Epidermal melanocyte (primary cell): ENCODE data around the gene SDK1.

Experiments
- DNase-seq: peaks from one replicate; pipeline ENCODE4 v3.0.0; 2011; ENCODE audit warnings: low spot score; ENCODE audit not compliant: insufficient read length

The SDK1 gene

DNA sequence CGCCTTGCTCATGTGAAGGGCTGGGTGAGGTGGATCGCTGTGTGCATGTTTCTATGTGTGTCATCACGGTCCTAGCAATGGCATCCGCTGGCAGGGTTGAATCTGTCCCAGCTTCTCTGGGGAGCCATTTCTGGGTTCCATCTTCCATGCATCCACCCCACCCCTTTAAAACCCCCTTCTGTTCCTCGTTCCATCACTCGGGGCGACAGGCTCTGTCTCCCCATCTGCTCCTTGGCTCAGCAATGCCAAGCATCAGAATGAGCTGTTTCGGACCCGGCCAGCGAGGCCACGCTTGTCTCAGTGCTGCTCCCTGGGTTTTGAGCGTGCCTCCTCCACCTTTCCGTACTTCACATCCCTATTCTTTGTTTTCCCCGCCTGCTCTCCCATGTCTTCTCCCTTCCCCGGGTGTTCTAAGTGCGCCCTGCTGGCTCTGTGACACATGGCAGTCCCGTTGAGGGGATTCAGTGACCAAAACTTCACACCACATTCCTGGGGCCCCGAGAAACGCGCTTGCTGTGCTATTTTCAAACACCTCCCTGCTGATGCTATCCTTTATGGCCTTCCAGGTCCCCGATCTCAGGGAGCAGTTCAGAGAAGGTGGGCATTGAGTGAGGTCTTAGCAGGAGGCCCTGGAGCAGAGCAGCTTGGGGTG lies 827.0 kb downstream of the SDK1 start:
- DNase-seq: no peak

DNA sequence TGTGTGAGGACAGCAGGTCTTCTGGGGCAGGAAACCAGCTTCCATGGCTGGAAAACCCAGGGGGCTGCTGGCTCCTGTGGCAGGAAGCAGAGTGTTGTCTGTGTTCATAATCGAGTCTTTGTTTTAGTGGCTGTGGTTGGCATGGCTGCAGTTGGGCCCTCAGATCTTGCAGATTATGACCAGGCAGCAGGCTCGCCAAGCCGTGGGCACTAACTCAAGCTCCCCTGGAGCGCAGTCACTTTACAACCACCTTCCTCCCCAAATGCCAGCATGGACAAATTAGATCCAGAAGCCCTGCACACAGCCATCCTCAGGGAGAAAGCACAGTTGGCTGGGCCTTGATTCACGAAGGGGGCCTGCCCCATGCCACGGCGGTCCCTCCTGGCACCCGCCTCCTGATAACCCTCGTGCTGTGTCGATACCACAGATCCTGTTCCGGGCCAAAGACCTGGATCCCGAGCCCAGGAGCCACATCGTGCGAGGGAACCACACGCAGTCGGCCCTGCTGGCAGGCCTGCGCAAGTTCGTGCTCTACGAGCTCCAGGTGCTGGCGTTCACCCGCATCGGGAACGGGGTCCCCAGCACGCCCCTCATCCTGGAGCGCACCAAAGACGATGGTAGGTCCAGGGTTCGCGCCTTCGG lies 828.5 kb downstream of the SDK1 start:
- peak; percentile 68 for DNase-seq

DNA sequence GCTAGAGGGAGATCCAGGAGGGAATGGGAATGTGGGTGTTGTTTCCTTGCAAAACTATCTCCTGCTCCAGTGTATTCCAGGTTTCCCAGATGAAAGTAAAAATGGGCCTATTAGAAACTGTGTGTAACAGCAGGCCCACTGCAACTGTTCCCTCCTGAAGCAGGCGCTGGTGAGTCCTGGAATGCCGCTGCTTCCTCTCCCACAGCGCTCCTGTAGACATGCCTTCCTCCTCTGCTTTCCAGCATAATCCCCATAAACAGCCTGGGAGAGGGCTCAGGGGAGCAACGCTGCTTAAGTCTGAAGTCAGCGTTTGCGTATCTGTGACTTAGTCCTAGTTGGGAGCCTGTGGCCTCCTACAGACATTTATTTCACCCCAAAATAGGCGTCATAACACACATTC lies 830.0 kb downstream of the SDK1 start:
- no peak for DNase-seq

DNA sequence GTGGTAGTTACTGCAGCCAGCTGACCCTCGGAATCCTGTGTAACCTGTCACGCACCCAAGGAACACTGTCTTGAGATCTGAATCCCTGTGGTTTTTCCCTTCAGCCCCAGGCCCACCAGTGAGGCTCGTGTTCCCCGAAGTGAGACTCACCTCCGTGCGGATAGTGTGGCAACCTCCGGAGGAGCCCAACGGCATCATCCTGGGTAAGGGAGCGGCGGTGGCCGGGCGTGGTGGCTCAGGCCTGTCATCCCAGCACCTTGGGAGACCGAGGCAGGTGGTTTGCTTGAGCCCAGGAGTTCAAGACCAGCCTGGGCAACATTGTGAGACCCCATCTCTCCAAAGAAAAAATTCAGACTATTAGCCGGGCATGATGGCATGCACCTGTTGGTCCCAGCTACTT lies 831.2 kb downstream of the SDK1 start:
- DNase-seq: no peak

DNA sequence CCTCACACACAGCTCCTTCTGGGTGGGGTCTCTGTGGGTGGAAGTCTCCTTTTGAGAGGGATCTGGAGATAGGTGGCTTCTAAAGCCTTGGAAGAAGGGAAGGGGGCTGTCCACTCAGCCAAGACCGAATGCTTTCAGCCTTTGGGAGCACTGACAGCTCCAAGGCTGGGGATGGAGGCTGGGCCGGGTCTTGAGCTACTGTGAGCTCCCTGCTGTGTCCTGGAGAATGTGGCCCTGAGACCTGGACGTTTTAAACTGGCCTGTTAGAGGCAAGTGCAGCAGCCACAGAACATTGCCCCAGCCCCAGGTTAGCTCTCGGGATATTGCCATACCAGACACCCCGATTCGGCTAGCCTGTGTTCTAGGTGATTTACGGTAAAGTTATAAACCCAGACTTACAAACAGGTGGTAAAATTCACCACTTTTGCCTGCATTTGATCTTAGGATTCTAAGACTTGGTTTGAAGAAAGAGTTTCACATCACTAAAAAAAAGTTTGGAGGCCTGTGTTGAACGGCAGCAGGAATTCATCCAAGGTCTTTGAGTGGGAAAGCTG lies 832.5 kb downstream of the SDK1 start:
- no peak for DNase-seq

DNA sequence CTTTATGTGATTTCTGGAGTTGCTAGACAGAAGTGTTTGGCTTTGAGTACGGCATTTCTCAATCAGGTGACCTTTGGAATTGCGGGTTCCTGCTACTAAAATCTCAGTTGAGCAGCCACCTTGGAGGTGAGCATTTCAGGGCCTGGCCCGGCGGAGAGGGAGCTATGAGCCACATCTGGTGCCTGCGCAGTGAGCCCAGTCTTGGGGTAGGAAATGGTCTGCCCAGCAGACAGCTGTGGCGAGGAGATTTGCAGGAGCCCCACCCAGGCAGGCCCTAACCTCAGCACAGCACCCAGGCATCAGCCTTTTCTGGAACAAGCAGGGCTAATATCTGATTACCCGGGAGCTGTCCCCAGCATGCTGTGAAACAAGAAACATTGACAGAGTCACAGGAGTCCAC lies 833.2 kb downstream of the SDK1 start:
- no peak for DNase-seq

DNA sequence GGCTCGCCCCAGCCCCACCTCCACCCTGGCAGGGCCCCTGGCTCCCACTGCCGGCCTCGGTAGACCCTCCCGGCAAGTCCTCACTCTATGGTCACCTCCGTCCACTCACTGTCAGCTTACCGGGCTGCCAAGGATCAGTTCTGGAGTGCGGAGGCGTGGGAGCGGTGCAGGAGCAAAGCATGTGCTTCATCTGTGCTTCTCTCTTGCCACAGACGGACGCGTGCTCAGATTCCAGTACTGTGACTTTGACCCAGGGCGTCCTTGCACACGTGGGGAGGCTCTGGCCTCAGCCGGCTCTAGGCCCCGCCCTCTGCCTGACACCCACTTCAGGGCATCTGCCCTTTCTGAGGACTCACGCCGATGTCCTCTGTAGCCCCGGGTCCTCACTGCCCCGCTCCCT lies 833.6 kb downstream of the SDK1 start:
- no peak for DNase-seq

DNA sequence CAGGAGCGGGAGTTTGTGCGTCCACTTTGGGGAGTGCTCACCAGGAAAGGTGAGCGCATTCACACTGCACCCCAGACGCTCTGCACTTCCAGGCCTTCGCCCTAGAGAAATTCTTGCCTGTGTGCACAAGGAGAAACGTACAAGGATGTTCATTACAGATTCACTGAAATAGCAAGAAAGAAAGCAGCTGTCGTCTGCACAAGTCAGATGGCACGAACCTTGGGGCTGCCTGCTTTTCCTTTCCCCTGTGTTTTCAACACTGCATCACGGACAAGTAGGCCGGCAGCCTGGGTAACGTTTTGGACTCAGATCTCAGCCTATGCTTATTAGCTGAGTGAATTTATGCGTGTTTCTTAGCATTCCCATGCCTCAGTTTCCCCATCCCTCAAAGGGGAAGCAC lies 834.2 kb downstream of the SDK1 start:
- DNase-seq: no peak

DNA sequence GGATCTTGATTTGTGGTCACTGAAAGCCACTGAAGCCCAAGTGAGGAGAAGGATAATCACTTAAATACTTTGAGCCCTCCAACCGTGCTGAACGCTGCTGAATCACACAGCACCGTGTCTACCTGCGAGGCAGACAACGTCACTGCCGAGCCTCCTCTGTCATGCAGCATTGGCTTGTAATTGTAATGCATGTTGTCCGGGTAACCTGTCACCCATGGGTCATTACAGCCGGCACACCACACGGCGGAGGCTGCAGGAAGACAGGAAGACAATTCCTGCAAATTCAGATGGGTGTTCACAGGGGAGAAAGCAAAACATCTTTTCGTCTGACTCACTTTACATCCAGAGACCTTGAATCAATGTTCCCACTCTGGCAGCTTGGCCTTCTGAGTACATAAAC lies 835.0 kb downstream of the SDK1 start:
- no peak for DNase-seq

DNA sequence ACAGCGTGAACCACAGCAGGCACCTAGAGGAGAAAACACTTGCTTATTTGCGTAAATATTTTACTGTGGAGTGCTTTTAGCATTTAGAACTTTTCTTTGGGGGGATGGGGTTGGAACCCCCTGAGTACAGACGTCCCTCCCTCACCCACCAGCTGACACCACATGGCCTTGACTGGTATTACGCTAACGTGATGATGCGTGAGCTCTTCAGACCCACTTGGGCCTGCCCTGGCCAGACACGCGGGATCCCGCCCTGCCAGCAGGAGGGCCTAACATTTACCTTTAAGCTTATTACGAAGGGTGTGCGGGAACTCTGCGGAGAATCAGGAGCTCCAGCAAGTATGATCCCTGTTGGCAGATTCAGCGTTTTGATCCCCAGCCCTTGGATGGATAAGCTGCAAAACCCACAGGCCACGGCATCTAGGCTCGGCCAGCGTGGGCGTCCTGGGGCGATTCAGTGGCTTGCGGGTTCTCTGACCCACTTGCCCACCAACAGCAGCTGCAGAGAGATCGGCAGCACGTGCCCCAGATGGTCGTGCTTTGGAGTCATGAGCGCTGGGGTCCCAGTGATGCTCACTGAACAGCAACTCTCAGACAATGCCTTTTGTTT lies 835.6 kb downstream of the SDK1 start:
- DNase-seq: no peak

DNA sequence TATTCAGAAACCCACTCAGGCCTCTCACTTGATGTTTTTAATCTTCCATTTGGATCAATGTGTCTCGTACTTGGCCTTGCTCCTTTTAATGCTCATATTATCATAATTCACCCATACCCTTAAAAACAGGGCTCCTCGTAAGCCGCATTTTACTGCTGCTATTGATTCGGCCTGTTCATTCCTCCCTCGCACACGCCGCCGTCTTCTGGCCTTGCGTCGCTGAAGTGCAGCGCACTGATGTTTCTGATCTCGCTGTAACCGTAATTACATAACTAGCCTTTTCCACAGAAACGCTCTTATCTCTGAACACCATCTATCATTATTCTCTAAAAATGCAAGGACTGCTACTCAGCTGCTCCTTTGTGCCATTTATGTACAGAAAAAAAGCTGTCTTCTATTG lies 836.5 kb downstream of the SDK1 start:
- DNase-seq: no peak

DNA sequence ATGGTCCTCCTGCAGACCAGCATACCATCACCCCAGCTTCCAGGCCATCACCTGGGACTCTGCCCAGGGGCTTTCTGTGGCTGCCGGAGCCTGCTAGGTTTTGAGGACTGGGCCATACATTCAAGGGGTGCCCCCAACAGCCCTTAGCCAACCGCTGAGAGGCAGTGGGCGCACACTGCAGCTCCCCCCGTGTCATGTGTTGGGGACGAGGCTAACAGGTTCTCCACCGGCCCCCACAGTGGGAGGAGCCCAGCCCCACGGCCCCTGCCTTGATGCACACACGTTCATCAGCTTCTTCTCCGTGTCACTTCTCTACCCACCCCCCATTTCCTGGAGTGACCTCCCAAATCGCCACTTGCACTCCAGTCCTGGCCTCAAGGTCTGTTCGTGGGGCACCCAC lies 837.8 kb downstream of the SDK1 start:
- no peak for DNase-seq

DNA sequence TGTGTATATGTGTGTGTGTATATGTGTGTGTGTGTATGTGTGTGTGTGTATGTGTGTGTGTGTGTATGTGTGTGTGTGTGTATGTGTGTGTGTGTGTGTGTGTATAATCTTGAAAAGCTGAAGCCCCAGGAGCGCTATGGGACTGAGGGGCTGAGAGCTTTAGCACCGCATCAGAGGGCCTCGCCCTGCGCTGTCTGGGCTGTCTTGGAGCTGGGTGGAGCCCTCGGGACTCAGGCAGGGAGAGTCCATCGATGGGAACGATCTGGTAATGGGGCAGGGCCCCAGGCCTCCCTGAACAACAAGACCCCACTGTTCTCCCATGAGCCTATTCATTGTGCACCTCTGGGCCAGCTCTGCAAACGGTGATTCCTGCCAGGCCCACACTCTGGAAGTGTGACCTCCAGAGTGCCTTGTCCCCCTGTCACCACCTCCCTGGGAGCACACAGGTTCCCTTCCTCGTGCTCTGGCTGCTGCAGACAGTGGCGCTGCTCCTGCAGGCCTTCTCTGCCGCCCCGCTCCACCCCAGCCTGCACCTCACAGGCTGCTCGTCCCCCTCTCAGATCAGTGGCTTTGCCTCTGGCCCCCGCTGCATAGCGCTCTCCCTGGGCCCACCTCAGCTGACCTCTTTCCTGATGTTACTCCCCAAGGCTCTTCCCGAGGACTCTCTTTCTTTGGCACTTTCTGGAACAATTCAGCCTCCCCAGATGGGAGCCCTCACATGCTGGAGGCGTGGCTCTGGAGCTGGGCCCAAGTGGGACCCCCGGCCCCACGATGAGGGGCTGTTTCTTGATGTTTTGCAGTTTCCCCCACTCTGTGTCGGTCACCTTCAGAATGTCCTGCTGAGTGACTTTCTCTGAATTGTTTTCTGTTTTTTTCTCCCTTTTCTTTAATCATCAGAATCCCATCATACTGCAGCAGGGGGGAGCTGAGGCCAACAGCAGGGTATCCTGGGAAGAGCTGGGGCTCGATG lies 838.9 kb downstream of the SDK1 start:
- no peak for DNase-seq

DNA sequence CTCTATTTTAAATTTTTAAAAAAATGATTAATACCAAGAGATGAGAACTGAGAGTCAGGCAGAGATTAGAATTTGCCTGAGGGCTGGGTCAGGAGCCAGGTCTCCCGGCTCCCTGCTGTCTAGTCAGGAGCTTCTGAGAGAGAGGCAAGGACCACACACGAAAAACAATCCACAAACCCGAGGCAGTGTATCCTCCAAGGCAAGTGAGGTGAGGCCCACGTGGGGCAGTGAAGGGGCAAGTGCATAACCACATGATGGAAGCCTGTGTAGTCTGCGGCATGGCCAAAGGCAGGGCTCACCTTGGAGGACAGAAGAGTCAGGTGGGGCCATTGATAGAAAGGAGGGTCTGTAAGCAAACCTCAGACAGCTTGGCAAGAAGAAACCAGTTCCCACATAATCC lies 839.9 kb downstream of the SDK1 start:
- no peak for DNase-seq

DNA sequence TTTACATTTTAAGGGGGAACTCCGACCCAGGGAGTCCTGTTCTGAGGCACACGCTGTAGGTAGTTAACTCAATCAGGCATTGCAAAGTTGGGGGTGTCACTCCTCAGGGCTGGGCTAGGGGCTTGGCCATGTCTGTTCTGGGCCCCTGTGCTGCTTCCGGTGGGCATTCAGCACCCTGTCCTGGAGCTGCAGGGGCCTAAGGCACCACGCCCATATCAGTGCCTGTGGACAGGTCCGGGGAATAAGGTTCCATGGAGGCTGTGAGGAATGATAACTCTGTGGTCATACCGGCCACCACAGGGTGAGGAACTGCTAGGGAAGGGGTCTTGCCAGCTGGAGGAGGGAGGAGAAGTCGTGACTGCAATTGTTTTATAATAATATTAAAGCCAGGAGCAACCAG lies 842.0 kb downstream of the SDK1 start:
- no peak for DNase-seq

DNA sequence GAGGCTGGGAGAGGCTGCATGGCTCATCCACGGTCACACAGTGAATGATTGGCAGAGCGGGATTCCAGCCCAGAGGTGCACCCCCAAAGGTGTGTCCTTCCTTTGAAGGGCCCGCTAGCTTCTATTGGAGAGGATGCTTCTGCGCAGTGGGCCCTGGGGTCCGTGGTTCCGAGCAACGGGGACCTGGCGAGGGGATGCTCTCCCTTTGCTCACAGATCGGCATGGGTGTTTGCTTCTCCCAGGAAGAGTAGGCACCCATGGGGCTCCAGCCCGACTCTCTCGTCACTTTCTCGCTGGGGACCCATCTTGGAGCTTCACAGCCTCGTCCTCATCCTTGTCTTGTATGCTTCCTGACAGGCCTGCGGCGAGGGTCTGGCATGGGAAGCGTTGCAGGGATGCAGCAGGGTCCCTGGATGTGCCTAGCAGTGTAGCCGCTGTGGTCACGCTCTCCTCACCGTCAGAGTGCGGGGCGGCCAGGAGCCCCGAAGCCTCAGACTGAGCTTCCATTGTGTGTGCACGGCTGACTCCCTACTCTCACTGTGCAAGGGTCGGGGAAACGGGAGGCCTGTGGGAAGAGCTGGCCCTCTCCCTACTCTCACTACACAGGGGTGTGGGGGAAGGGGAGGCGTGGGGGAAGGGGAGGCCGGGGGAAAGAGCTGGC lies 842.6 kb downstream of the SDK1 start:
- DNase-seq: no peak

DNA sequence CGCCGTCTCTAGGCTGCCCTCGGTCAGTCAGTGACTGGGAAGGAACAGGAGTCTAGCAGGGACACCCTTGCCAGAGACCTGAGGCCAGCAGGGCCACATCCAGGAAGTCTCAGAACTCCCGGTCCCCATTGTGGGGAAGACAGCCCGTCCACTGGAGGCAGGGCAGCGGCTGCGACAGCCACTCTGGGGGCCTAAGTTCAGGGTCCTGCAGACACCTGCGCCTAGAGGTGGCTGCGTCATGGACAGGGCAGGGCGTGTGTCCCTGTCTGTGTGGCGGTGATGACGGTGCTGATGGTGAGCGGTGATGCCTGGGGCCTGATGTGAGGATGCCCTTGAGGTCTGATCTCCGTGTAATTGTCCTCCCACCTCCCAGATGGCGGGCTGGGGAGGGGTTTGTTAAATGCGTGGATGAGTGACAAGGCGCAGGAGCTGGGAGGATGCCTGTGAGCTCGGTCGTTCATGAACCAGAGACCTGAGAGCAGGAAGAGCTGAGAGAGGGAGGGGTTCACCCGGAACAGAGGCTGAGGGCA lies 843.2 kb downstream of the SDK1 start:
- no peak for DNase-seq

DNA sequence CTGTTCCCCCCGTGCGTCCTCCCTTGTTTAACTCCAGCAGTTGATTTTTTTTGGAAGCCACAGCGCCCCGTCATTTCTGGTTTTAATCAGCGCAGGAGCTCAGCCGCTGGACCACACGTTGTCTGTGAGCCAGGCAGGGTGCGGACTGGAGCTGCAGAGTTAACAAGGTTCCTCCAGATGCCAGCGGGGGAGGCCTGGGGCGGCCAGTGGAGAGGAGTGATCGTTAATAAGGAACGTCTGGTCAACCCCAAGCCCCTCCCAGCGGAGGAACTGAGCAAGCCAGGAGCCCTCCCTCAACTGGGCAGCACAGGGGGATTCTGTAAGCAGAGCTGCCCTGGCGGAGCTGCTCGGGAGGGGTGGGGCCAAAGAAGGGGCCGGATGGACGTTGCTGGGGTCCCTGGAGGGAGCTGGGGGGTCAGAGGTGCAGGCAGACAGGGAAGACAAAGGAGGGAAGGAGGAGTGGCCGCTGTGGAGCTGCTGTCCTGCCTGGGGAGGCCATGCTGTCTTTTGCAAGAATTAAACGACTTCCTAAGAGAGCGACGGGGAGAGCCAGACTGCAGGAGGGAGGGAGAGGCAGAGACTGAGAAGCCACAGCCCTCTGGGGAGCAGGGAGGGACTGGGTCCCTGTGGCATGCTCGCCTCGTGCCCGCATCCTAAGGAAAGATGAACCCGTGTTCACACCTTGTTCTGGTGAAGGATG lies 843.9 kb downstream of the SDK1 start:
- DNase-seq: peak; percentile 40

DNA sequence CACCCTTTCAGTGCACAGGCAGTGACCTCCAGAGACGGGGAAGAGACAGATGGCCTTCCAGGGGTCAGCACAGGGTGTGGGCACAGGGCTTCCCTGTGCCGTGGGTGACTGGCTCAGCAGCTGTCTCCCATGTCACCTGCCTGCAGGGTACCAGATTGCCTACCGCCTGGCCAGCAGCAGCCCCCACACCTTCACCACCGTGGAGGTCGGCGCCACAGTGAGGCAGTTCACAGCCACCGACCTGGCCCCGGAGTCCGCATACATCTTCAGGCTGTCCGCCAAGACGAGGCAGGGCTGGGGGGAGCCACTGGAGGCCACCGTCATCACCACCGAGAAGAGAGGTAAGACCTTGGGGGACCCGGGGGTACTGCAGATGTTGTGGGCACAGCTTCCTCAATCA lies 844.5 kb downstream of the SDK1 start:
- DNase-seq: no peak

DNA sequence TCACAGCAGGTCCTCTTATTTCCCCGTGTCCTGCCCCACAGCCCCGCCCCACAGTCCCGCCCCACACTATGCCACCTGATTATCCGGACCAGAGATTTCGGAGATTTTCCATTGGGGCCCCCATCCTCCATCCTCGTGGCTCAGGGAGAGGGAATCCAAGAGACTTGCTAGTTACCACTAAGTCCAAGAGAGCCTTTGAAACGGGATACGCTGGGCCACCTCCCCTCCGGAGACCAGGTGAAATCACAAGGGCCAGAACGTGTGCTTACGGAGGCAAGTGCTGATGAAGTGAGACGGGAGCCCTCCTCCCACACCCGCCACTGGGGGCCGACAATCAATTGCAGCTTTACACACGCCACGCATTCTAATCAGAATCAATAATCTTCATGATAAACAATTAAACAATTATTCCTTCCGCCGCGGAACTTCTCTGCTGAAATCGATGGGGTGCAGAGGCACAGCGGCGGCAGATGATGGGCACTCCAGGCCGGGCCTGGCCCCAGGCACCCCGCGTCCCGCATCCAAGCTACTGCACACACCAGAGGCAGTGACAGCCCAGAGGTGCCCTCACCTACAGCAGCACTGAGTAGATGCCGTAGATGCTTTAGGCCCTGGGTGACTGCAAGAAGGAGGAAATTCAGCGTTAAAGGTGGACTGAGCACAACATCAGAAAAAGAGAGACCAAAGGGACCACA lies 847.0 kb downstream of the SDK1 start:
- no peak for DNase-seq
